CD4-positive, alpha-beta T cell treated with Interleukin-10 for 1 hour (primary cell): ENCODE results near the gene ATF1.
A peak's percentile ranks its signal among the peaks of the same experiment; 100 is the strongest.

Experiments
- DNase-seq: peaks from one replicate; pipeline ENCODE4 v3.0.0-alpha.2; 2020

ATF1 gene

GRCh38 chr12:50763639-50764285 lies at the start of gene ATF1:
Gene ATF1 (plus strand): TSS chr12:50764101. CDS start chr12:50780146, 16,045 bp downstream.
- peak; percentile 91 for DNase-seq

GRCh38 chr12:50715174-50715573 lies 48.7 kb upstream of the ATF1 start:
- no peak for DNase-seq

DNA sequence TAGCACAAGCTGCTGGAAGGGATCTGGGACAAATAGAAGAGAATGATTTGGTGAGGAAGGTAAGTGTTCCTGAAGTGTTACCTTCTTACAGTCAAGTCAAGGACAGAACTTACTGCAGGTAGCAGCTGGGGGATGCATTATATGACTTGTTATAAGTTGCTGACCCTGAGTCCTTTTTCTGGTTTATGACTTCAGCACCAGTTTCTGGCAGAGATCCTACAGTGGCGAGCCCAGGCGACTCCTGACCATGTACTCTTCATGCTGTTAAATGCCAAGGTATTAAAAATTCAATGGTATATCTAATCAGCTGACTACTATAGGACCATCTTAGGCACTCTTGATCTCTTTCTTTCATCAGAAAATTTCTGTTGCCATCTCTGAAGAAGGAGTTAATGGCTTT lies 45.1 kb upstream of the ATF1 start:
- no peak for DNase-seq

GRCh38 chr12:50720085-50720484 lies 43.8 kb upstream of the ATF1 start:
- no peak for DNase-seq

GRCh38 chr12:50720501-50720900 lies 43.4 kb upstream of the ATF1 start:
- DNase-seq: no peak

DNA sequence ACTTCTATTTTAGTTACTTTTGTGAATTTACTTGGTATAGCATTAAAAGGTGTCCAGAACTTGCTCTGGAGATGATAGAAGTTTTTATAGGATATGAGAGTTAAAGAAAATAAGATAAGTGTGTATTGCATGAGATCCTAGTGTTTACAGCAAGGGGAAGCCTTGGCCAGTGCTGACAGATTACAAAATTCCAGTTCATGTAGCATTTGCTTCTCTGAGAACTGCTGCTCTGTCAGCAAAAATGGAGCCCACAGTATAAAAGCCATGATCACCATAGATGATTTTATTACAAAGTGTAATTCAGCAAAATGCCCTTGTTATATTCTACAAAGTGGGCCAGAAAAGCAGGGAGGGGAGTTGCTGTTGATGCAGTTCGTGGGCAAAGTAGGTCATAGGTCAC lies 40.0 kb upstream of the ATF1 start:
- no peak for DNase-seq

DNA sequence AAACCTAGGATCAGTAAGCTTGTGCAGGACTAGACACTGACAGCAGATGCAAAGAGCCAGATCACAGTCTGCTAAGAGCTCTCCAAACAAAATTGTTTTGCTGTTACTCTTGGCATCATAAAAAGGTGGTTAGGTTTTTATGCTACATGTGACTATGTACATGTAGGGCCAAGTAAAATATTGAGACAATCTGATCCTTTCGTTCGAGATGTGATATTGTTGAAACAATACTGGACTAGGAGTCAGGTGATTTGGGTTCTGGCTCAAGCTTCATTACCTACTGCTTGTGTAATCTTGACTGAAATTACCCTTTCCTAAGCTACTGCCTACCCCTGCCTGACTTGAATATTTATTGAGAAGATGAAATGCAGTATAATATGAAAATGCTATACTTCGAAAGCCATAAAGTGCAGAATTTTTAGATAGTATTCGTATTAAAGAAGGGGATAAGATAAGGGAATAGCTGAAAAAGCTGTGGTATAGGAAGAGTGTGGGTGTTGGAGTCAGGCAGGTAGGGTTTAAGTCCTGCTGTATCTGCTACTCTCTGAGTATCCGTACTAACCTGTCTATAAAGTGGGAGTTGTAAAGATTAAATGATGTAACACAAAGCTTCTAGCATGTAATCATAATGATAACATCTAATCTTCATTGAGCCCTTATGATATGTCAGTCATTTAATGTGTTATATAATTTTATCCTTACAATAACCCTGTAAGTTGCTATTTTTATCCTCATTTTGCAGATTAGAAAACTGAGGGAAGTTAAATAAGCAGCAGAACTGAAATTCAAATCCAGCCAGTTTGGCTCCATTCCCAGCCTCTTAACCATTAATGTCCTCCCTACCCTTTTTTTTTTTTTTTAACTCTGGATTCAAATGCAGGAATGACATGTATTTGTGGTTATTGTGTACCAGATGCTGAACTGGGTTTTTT lies 38.6 kb upstream of the ATF1 start:
- no peak for DNase-seq

GRCh38 chr12:50727466-50727865 lies 36.4 kb upstream of the ATF1 start:
- no peak for DNase-seq

GRCh38 chr12:50728417-50728816 lies 35.5 kb upstream of the ATF1 start:
- DNase-seq: no peak

DNA sequence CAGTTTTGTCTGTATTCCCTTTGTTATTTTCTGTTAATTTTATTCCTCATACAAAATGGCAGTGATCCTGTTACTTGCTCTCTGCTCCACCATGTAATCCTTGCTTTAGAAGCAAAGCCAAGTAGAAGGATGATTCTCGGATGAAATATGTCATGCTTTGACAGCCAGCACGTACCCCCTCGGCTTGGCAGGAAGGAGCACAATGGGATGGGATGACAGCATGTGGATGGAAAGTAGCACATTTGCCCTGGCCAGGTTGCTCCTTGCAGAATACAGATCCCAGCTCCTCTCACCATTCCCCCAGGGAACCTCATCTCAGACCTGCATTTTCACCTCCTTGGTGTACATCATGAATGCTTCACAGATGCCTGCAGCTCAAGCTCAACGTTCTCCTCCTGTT lies 35.1 kb upstream of the ATF1 start:
- no peak for DNase-seq

- DNase-seq: no peak
Measured at GRCh38 chr12:50732591-50732990, 31.3 kb upstream of the ATF1 start.

DNA sequence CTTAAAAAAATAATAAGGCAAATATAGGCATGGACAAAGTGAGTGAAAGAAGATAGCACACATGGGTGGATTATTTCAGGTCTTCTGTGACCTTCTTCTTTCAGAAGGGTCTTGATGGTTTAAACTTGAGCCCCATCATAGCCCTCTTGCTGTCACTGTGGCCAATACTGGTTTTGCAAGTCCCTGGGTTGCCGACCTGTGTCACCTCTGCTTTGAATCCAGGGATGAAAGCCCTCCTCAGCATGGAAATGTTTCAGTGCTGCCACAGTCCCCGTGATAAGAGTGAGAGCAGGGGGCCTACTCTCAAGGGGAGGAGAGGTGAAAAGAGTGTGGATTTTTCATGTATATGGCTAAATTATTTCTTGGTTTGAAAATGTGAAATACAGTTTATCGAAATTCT lies 30.2 kb upstream of the ATF1 start:
- no peak for DNase-seq

DNA sequence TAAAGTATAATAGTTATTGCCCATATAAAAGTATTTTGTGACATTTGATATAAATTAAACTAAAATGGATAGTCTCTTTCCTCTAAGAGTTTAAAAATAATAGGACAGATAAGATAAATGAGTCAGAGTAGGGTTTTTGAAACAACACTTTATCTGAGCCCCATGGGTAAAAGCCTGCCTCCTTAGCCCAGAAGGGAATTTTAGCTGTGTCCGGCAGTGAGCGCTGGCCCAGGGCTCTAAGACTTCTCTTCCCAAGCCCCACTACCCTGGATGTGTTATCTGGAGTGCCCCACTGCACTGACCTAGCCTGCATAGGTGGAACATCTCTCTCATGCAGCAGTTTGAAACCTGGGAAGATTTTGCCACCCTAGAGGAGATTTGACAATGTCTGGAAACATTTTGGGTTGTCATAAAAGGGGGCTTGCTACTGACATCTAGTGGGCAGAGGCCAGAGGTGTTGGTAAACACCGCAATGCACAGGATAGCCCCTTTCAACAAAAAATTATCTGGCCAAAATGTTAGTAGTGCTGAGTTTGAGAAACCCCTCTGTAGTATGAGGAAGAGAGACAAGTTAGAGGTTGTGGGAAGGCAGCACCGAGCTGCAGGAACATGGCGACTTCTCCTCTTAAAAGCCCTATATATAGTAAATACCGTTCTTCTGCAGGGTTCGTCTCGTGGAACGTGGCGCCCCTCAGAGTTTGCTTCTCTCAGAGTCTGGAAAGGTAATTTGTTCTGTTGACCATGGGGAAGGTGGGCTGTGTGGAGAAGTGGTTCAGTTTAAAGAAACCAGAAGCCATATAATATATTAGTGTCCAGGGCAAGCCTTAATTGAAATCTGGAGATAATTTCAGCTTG lies 29.3 kb upstream of the ATF1 start:
- DNase-seq: peak; percentile 37

DNA sequence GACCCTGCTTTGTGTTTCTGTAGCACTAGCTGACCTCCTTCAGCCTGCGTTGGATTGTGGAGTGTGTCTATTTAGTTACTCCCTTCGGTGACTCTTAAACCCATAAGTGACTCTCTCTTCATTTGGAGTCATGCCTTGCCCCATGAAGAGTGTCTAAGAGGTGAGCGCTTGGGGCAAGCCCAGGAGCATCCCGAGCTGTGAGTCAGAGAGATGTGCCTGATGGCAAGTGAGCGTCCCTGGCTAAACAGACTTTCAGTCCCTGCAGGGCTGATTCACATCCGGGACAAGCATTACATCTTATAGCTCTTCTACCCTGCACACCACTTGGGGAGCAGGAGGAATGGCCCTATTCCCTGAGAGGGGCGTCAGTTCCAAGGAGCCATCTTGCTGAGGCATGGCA lies 24.3 kb upstream of the ATF1 start:
- DNase-seq: no peak

DNA sequence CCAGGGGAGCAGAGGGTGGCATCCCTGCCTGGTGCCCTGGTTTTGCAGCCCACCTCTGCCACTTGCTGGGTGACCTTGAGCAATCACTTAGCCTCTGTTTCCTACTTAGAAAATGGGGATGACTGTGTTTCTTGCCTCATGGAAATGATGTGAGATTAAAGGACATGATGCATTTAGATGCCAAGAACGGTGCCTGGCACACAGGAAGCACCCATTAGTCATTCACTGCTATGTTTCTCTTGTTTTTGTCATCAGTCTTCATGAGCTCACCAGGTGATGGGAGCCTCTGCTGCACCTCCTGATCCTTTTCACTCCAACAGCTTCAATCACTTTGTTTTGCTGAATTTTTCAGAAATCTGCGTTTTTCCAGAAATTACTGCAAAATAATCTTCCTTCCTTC lies 23.6 kb upstream of the ATF1 start:
- DNase-seq: no peak

DNA sequence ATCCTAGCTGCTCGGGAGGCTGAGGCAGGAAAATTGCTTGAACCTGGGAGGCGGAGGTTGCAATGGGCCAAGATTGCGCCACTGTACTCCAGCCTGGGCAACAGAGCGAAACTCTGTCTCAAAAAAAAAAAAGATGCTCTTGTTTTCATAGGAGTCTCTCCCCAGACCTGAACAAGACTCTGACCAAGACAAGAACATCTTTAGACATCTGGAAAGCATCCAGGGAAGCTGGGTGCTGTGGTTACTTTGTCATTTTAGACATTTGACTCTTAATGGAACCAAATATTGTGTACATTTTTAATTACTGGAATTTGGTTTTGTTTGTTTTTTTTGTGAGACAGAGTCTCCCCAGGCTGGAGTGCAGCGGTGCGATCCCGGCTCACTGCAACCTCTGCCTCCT lies 21.1 kb upstream of the ATF1 start:
- DNase-seq: no peak

DNA sequence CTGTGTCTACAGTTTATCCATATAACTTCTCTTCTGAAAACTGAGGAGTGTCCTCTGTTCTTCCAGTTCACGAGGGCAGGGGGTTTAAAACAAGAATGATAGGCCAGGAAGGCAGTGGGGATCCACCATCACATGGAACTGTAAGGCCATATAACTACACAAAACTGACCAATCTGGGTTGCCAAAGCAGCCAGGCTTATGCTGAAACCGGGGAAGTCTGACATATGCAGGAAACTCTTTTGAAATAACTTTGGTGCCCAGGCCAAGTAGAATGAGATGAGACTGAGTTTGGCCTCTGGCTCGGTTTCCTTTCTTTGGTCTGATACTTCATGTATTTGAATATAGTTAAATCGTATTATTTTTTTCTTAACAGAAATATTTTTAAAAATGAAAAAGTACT lies 18.0 kb upstream of the ATF1 start:
- no peak for DNase-seq

- no peak for DNase-seq
Measured at GRCh38 chr12:50746431-50746830, 17.5 kb upstream of the ATF1 start.

- no peak for DNase-seq
Measured at GRCh38 chr12:50747817-50748216, 16.1 kb upstream of the ATF1 start.

GRCh38 chr12:50749459-50749882 lies 14.4 kb upstream of the ATF1 start:
- no peak for DNase-seq

GRCh38 chr12:50750366-50750765 lies 13.5 kb upstream of the ATF1 start:
- no peak for DNase-seq

DNA sequence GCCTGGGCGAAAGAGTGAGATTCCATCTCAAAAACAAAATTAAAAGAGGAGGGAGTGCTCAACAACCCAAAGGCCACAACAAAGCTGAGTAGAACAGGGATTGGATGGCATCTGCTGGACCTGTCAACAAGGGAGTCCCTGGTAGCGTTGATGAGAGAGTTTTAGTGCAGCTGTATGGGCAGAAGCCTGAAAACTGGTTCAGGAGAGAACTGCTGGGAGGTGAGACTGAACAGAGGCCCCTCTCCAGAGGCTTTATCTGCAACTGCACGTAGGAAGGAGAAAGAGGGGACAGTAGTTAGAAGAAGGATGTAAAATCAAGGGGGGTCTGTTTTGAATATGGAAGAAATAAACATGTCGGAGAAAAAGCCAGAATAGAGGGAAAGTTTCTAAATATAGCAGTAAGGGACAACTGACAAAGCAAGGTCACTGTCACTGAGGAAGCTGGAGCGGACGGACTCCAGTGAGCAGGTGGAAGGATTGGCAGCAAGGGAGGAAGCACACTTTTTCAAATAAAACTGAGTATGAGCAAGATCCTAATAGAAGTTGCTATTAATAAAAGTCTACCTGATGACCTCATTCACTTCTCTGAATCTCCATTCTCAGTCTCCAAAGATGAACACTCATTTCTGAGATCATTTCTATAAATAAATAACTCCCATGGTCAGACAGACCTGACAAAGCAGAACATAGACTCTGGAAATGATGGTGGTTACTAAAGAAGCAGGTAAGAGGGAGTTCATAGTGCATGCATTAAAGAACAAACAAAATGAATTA lies 11.8 kb upstream of the ATF1 start:
- no peak for DNase-seq
